ENCODE measurements around the gene ESCO1. TPM values are rescaled to one million over a fixed set of nuclear protein-coding genes. Genes with fewer than 3 reads are reported as not detected.

The ESCO1 gene
- total RNA-seq, 1 experiment from 2014 or later = 14.9 TPM

DNA sequence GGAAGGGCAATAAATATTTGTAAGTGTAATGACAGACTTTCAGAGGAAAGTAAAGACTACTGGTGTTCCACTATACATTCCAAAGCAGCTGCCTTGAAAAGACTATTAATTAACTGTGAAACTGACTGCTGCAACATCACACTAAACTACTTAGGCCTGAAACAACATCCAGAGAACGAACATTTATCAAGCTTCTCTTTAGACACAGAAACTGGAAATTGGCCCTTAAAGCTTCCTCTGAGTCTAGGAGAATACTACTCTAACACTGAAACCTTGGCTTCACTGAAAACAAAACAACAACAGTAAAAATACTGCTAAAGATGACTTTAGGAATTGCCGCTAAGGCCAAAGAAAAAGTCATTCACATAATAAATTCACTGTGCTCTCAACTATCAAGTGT, 74.6 kb downstream of the ESCO1 start:
- Histone ChIP-seq H3K27ac (ENCODE audit: low read depth, low read length, poor library complexity, severe bottlenecking) (no peak overlapping the region), H3K4me1 (ENCODE audit: insufficient read depth, low read length, poor library complexity, severe bottlenecking) (no peaks in the 10 kb centered on the region), H3K36me3 (ENCODE audit: insufficient read depth, low read length, poor library complexity, severe bottlenecking) (peaks cover 3% of the 10 kb centered on the region), H3K27me3 (replicated peaks; ENCODE audit: insufficient read depth, low read depth, low read length, poor library complexity) (no peaks in the 10 kb centered on the region), H3K4me3 (ENCODE audit: low read depth, low read length, poor library complexity, severe bottlenecking) (no peak overlapping the region), H3K9me3 (ENCODE audit: low read depth, low read length, poor library complexity, severe bottlenecking) (no peaks in the 10 kb centered on the region)
- ChIA-PET POLR2A (ENCODE audit: low non-redundant PET) (no interaction called here), CTCF (no interaction called here)
- intact Hi-C loops (cut with micrococcal nuclease; ENCODE audit: unreplicated experiment) = no loop called here
- BruUV-seq (replicated peaks) = no TSS peak
- DNase-seq (ENCODE audit: low spot score) = no peak
- no peak for TF ChIP-seq EZH2 (IDR thresholded peaks at IDR 0.05; ENCODE audit: borderline replicate concordance, low read depth, low read length, poor library complexity, severe bottlenecking)
- TF ChIP-seq, protein P1, sequence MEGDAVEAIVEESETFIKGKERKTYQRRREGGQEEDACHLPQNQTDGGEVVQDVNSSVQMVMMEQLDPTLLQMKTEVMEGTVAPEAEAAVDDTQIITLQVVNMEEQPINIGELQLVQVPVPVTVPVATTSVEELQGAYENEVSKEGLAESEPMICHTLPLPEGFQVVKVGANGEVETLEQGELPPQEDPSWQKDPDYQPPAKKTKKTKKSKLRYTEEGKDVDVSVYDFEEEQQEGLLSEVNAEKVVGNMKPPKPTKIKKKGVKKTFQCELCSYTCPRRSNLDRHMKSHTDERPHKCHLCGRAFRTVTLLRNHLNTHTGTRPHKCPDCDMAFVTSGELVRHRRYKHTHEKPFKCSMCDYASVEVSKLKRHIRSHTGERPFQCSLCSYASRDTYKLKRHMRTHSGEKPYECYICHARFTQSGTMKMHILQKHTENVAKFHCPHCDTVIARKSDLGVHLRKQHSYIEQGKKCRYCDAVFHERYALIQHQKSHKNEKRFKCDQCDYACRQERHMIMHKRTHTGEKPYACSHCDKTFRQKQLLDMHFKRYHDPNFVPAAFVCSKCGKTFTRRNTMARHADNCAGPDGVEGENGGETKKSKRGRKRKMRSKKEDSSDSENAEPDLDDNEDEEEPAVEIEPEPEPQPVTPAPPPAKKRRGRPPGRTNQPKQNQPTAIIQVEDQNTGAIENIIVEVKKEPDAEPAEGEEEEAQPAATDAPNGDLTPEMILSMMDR (conservative IDR thresholded peaks at IDR 0.05; ENCODE audit: low read depth, low read length) = no peak

DNA sequence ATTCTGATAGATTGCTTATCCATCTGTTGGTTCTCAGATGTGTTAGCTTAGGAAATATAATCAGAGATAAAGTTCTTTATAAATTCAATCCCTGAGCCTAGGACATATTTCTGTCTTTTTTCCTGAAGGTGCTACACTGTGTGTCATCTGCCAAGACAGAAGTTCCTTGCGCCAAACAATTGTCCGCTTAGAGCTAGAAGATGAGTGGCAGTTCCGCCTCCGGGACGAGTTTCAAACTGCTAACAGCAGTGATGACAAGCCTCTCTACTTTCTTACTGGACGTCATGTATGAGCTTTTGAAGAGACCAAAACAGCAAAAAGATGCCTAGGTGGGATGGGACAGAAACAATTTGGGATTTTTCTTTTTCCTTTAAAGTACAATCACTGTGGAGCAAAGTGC, 78.0 kb downstream of the ESCO1 start:
- H3K4me3 ChIP-seq (ENCODE audit: low read depth, low read length, poor library complexity, severe bottlenecking) = no peak overlapping the region
- H3K27me3 ChIP-seq (replicated peaks; ENCODE audit: insufficient read depth, low read depth, low read length, poor library complexity) = no peaks in the 10 kb centered on the region
- no TSS peak for BruUV-seq (replicated peaks)
- H3K4me1 ChIP-seq (ENCODE audit: insufficient read depth, low read length, poor library complexity, severe bottlenecking) = no peaks in the 10 kb centered on the region
- no peak for DNase-seq (ENCODE audit: low spot score)
- TF ChIP-seq, protein P1 (conservative IDR thresholded peaks at IDR 0.05; ENCODE audit: low read depth, low read length) = no peak
- no peak for TF ChIP-seq EZH2 (IDR thresholded peaks at IDR 0.05; ENCODE audit: borderline replicate concordance, low read depth, low read length, poor library complexity, severe bottlenecking)
- POLR2A ChIA-PET (ENCODE audit: low non-redundant PET) = no interaction called here
- H3K36me3 ChIP-seq (ENCODE audit: insufficient read depth, low read length, poor library complexity, severe bottlenecking) = no peaks in the 10 kb centered on the region
- no peak overlapping the region for H3K27ac ChIP-seq (ENCODE audit: low read depth, low read length, poor library complexity, severe bottlenecking)
- CTCF ChIA-PET = no interaction called here
- no peaks in the 10 kb centered on the region for H3K9me3 ChIP-seq (ENCODE audit: low read depth, low read length, poor library complexity, severe bottlenecking)
- intact Hi-C loops (cut with micrococcal nuclease; ENCODE audit: unreplicated experiment) = no loop called here

DNA sequence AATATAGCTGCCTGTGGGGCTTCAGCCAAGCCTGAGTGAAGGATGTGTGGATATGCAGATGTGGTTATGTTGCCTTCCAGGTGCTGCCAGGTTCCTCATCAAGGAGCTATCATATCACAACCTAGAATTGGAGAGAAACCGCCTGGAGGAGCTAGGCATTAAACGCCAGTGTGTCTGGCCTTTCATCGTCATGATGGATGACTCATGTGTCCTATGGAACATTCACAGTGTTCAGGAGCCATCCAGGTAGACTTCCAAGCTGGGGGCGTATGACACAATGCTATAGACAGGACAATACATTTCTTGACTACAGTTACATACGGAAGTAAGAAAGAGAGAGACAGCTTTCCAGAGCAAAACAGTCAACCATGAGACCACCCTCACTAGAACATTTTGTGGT, 86.8 kb downstream of the ESCO1 start:
- TF ChIP-seq EZH2 (IDR thresholded peaks at IDR 0.05; ENCODE audit: borderline replicate concordance, low read depth, low read length, poor library complexity, severe bottlenecking) = no peak
- TF ChIP-seq, protein P1 (conservative IDR thresholded peaks at IDR 0.05; ENCODE audit: low read depth, low read length) = no peak
- DNase-seq (ENCODE audit: low spot score) = no peak
- intact Hi-C loops (cut with micrococcal nuclease; ENCODE audit: unreplicated experiment) = no loop called here
- CTCF ChIA-PET = no interaction called here
- no peak overlapping the region for H3K4me3 ChIP-seq (ENCODE audit: low read depth, low read length, poor library complexity, severe bottlenecking)
- no peak overlapping the region for H3K27ac ChIP-seq (ENCODE audit: low read depth, low read length, poor library complexity, severe bottlenecking)
- no peaks in the 10 kb centered on the region for H3K36me3 ChIP-seq (ENCODE audit: insufficient read depth, low read length, poor library complexity, severe bottlenecking)
- no peaks in the 10 kb centered on the region for H3K27me3 ChIP-seq (replicated peaks; ENCODE audit: insufficient read depth, low read depth, low read length, poor library complexity)
- no peaks in the 10 kb centered on the region for H3K9me3 ChIP-seq (ENCODE audit: low read depth, low read length, poor library complexity, severe bottlenecking)
- BruUV-seq (replicated peaks) = no TSS peak
- POLR2A ChIA-PET (ENCODE audit: low non-redundant PET) = no interaction called here
- no peaks in the 10 kb centered on the region for H3K4me1 ChIP-seq (ENCODE audit: insufficient read depth, low read length, poor library complexity, severe bottlenecking)

Measured in A673 (cell line).